ENCODE data around the gene ALKAL2. TPM values are rescaled to one million over a fixed set of nuclear protein-coding genes. Genes with fewer than 3 reads are reported as not detected.

Gene ALKAL2
- total and polyA plus RNA-seq, 3 donors from 2014 or later: 29.6 to 69.4 (median 46.9) TPM

GRCh38 chr2:295090-295489, 7.2 kb upstream of the ALKAL2 start:
- no peaks in the 10 kb centered on the region for H3K27me3 ChIP-seq
- no peaks in the 10 kb centered on the region for H3K4me1 ChIP-seq
- no peak overlapping the region for H3K27ac ChIP-seq
- 87 to 91% methylated on average over 5 of the region's 5 CpGs for WGBS, 2 donors
- intact Hi-C loops (cut with DNase I; ENCODE audit: low total_unique reads): no loop called here
- no peaks in the 10 kb centered on the region for H3K9me3 ChIP-seq
- H3K4me3 ChIP-seq: no peak overlapping the region
- DNase-seq: no peak
- TF ChIP-seq CTCF (IDR thresholded peaks at IDR 0.05) (no peak), POLR2A (IDR thresholded peaks at IDR 0.05) (no peak)
- no peaks in the 10 kb centered on the region for H3K36me3 ChIP-seq (ENCODE audit: low read depth, missing control alignments)

- peak overlapping the region; percentile 23 to 86 for H3K27ac ChIP-seq
- H3K4me1 ChIP-seq: peaks cover 6% of the 10 kb centered on the region
- peak; percentile 90 for DNase-seq
- TF ChIP-seq POLR2A (IDR thresholded peaks at IDR 0.05): no peak
- peak; percentile 62 to 75 (median 65) for TF ChIP-seq CTCF (IDR thresholded peaks at IDR 0.05)
- peak overlapping the region; percentile 48 to 66 for H3K4me3 ChIP-seq
- intact Hi-C loops (cut with DNase I; ENCODE audit: low total_unique reads): no loop called here
- 6 to 7% methylated on average over 15 of the region's 15 CpGs for WGBS, 2 donors
- no peaks in the 10 kb centered on the region for H3K36me3 ChIP-seq (ENCODE audit: low read depth, missing control alignments)
- H3K9me3 ChIP-seq: no peaks in the 10 kb centered on the region
- H3K27me3 ChIP-seq: no peaks in the 10 kb centered on the region
These were observed 2.3 kb upstream of the ALKAL2 start for GRCh38 chr2:290090-290722.

GRCh38 chr2:289362-290089, 1.6 kb upstream of the ALKAL2 start:
- no peaks in the 10 kb centered on the region for H3K9me3 ChIP-seq
- H3K27me3 ChIP-seq: no peaks in the 10 kb centered on the region
- intact Hi-C loops (cut with DNase I; ENCODE audit: low total_unique reads): no loop called here
- no peaks in the 10 kb centered on the region for H3K36me3 ChIP-seq (ENCODE audit: low read depth, missing control alignments)
- H3K4me1 ChIP-seq: peaks cover 12% of the 10 kb centered on the region
- peak; percentile 57 for DNase-seq
- TF ChIP-seq CTCF (IDR thresholded peaks at IDR 0.05): no peak
- TF ChIP-seq POLR2A (IDR thresholded peaks at IDR 0.05): peak; percentile 9
- H3K4me3 ChIP-seq: peak overlapping the region; percentile 48 to 66
- H3K27ac ChIP-seq: peak overlapping the region; percentile 23 to 86
- 0 to 1% methylated on average over 43 to 60 of the region's 60 CpGs for WGBS, 2 donors

- H3K4me1 ChIP-seq: peaks cover 12% of the 10 kb centered on the region
- peak; percentile 50 for DNase-seq
- peak overlapping the region; percentile 48 to 66 for H3K4me3 ChIP-seq
- TF ChIP-seq POLR2A (IDR thresholded peaks at IDR 0.05) (no peak), CTCF (IDR thresholded peaks at IDR 0.05) (no peak)
- peak overlapping the region; percentile 28 to 86 for H3K27ac ChIP-seq
- WGBS, 2 donors: 3% methylated on average over 37 to 38 of the region's 42 CpGs
- intact Hi-C loops (cut with DNase I; ENCODE audit: low total_unique reads): no loop called here
- H3K9me3 ChIP-seq: no peaks in the 10 kb centered on the region
- H3K36me3 ChIP-seq (ENCODE audit: low read depth, missing control alignments): no peaks in the 10 kb centered on the region
- H3K27me3 ChIP-seq: no peaks in the 10 kb centered on the region
These were observed 969 bp upstream of the ALKAL2 start for GRCh38 chr2:288758-289361.
